ENCODE data around the gene RYR2.
A peak's percentile ranks its signal among the peaks of the same experiment; 100 is the strongest.
"Not testable (repeated sequence)": the region's sequence is repeated elsewhere in the genome, so short reads cannot be mapped to it uniquely, and the experiment has no call there.

RYR2 gene

GRCh38 chr1:237258871-237259270, 216.9 kb downstream of the RYR2 start:
- no peak for DNase-seq (ENCODE audit: low read depth)

- DNase-seq (ENCODE audit: low read depth): no peak
Observed at GRCh38 chr1:237261198-237261597, 219.2 kb downstream of the RYR2 start.

- DNase-seq (ENCODE audit: low read depth): no peak
Observed at GRCh38 chr1:237267743-237268142, 225.8 kb downstream of the RYR2 start.

GRCh38 chr1:237269938-237270337, 228.0 kb downstream of the RYR2 start:
- DNase-seq (ENCODE audit: low read depth): no peak

GRCh38 chr1:237270353-237270752, 228.4 kb downstream of the RYR2 start:
- no peak for DNase-seq (ENCODE audit: low read depth)

GRCh38 chr1:237277994-237278393, 236.0 kb downstream of the RYR2 start:
- not testable (repeated sequence) for DNase-seq (ENCODE audit: low read depth)

- DNase-seq (ENCODE audit: low read depth): no peak
Observed at GRCh38 chr1:237279629-237280028, 237.6 kb downstream of the RYR2 start.

- DNase-seq (ENCODE audit: low read depth): no peak
Observed at GRCh38 chr1:237281481-237281880, 239.5 kb downstream of the RYR2 start.

- DNase-seq (ENCODE audit: low read depth): no peak
Observed at GRCh38 chr1:237282208-237282783, 240.3 kb downstream of the RYR2 start.

- DNase-seq (ENCODE audit: low read depth): no peak
Observed at GRCh38 chr1:237287876-237288521, 246.0 kb downstream of the RYR2 start.

- no peak for DNase-seq (ENCODE audit: low read depth)
Observed at GRCh38 chr1:237293804-237294203, 251.8 kb downstream of the RYR2 start.

GRCh38 chr1:237296861-237297260, 254.9 kb downstream of the RYR2 start:
- DNase-seq (ENCODE audit: low read depth): no peak

GRCh38 chr1:237300642-237301041, 258.7 kb downstream of the RYR2 start:
- no peak for DNase-seq (ENCODE audit: low read depth)

- DNase-seq (ENCODE audit: low read depth): no peak
Observed at GRCh38 chr1:237303929-237304328, 261.9 kb downstream of the RYR2 start.

GRCh38 chr1:237306726-237307125, 264.7 kb downstream of the RYR2 start:
- no peak for DNase-seq (ENCODE audit: low read depth)

- no peak for DNase-seq (ENCODE audit: low read depth)
Observed at GRCh38 chr1:237309595-237310118, 267.7 kb downstream of the RYR2 start.

- DNase-seq (ENCODE audit: low read depth): no peak
Observed at GRCh38 chr1:237316352-237316751, 274.4 kb downstream of the RYR2 start.

- DNase-seq (ENCODE audit: low read depth): no peak
Observed at GRCh38 chr1:237318748-237319147, 276.8 kb downstream of the RYR2 start.

- DNase-seq (ENCODE audit: low read depth): no peak
Observed at GRCh38 chr1:237320890-237321289, 278.9 kb downstream of the RYR2 start.

GRCh38 chr1:237324226-237324625, 282.2 kb downstream of the RYR2 start:
- no peak for DNase-seq (ENCODE audit: low read depth)

GRCh38 chr1:237327061-237327460, 285.1 kb downstream of the RYR2 start:
- DNase-seq (ENCODE audit: low read depth): peak; percentile 42

GRCh38 chr1:237340892-237341291, 298.9 kb downstream of the RYR2 start:
- no peak for DNase-seq (ENCODE audit: low read depth)

GRCh38 chr1:237341391-237341790, 299.4 kb downstream of the RYR2 start:
- DNase-seq (ENCODE audit: low read depth): no peak

GRCh38 chr1:237342730-237343129, 300.7 kb downstream of the RYR2 start:
- no peak for DNase-seq (ENCODE audit: low read depth)
